WTC11 (cell line): ENCODE measurements around the gene PARP4. TPM values are rescaled to one million over a fixed set of nuclear protein-coding genes. Genes with fewer than 3 reads are reported as not detected.

ENCODE experiments used
- ATAC-seq: fragments of 200-7000 bp; cut with Tn5 transposase; 2 replicates; pipeline ENCODE4 v1.10.0; 2021; ENCODE audit warnings: mild to moderate bottlenecking, moderate library complexity
- CTCF ChIA-PET: fragments of 300-600 bp; sonication (Branson Sonifier 250); formaldehyde crosslinking; loops from one replicate; lab custom pipeline; 2021; ENCODE audit warnings: antibody characterized with exemption; lab: Charles Lee
- POLR2A ChIA-PET: fragments of 350-600 bp; sonication (Branson Sonifier 250); formaldehyde crosslinking; loops from one replicate; lab custom pipeline; 2021; ENCODE audit warnings: antibody characterized with exemption; lab: Charles Lee
- DNase-seq: peaks from one replicate; pipeline ENCODE4 v3.0.0; 2021; ENCODE audit warnings: low spot score
- H3K27ac Mint-ChIP-seq: 2 replicates; pipeline ENCODE4 v1.8.0; 2021; ENCODE audit warnings: mixed read lengths
- H3K27me3 Mint-ChIP-seq: 2 replicates; pipeline ENCODE4 v1.8.0; 2021; ENCODE audit warnings: low read depth, mild to moderate bottlenecking, moderate library complexity, mixed read lengths
- H3K36me3 Mint-ChIP-seq: 2 replicates; pipeline ENCODE4 v1.8.0; 2021; ENCODE audit warnings: mixed read lengths
- H3K4me1 Mint-ChIP-seq: 2 replicates; pipeline ENCODE4 v1.8.0; 2022; ENCODE audit warnings: mixed read lengths
- H3K4me3 Mint-ChIP-seq: 2 replicates; pipeline ENCODE4 v1.8.0; 2021; ENCODE audit warnings: mild to moderate bottlenecking, moderate library complexity, mixed read lengths
- H3K9me3 Mint-ChIP-seq: 2 replicates; pipeline ENCODE4 v1.8.0; 2021; ENCODE audit warnings: mixed read lengths
- CREB1 ChIP-seq: sonication (generic); formaldehyde crosslinking; IDR thresholded peaks from 2 replicates; pipeline ENCODE4 v1.8.0; 2023; ENCODE audit warnings: mild to moderate bottlenecking, missing genetic modification reagents
- CREM ChIP-seq: sonication (generic); formaldehyde crosslinking; IDR thresholded peaks from 2 replicates; pipeline ENCODE4 v1.8.1; 2022; ENCODE audit warnings: mild to moderate bottlenecking, missing genetic modification reagents, moderate library complexity
- ELF4 ChIP-seq: sonication (generic); formaldehyde crosslinking; IDR thresholded peaks from 2 replicates; pipeline ENCODE4 v1.8.1; 2022; ENCODE audit warnings: low read depth, mild to moderate bottlenecking, moderate library complexity, missing genetic modification reagents
- GTF2I ChIP-seq: fragments of 250-450 bp; sonication (Bioruptor Pico); conservative IDR thresholded peaks from 2 replicates; pipeline ENCODE4 v1.4.0; 2021; ENCODE audit warnings: mild to moderate bottlenecking
- HMGXB4 ChIP-seq: sonication (generic); formaldehyde crosslinking; IDR thresholded peaks from 2 replicates; pipeline ENCODE4 v1.8.1; 2023; ENCODE audit warnings: mild to moderate bottlenecking, moderate library complexity, missing genetic modification reagents
- JUN ChIP-seq: sonication (generic); formaldehyde crosslinking; IDR thresholded peaks from 2 replicates; pipeline ENCODE4 v1.8.0; 2023; ENCODE audit warnings: mild to moderate bottlenecking, missing genetic modification reagents
- MYBL2 ChIP-seq: sonication (generic); formaldehyde crosslinking; IDR thresholded peaks from 2 replicates; pipeline ENCODE4 v1.8.1; 2023; ENCODE audit warnings: mild to moderate bottlenecking, moderate library complexity, missing genetic modification reagents
- SMAD4 ChIP-seq: sonication (generic); formaldehyde crosslinking; IDR thresholded peaks from 2 replicates; pipeline ENCODE4 v1.8.0; 2022; ENCODE audit warnings: mild to moderate bottlenecking, missing genetic modification reagents
- SOX15 ChIP-seq: fragments of 250-450 bp; sonication (Bioruptor Pico); IDR thresholded peaks from 2 replicates; pipeline ENCODE4 v1.9.0; 2021; ENCODE audit warnings: mild to moderate bottlenecking
- TEAD1 ChIP-seq: sonication (generic); formaldehyde crosslinking; IDR thresholded peaks from 2 replicates; pipeline ENCODE4 v1.8.0; 2022; ENCODE audit warnings: mild to moderate bottlenecking, missing genetic modification reagents
- ZNF138 ChIP-seq: sonication (generic); formaldehyde crosslinking; conservative IDR thresholded peaks from 2 replicates; pipeline ENCODE4 v1.8.1; 2022; ENCODE audit warnings: mild to moderate bottlenecking, moderate library complexity, missing genetic modification reagents
- ZNF423 ChIP-seq: fragments of 250-450 bp; sonication (Bioruptor Pico); IDR thresholded peaks from 2 replicates; pipeline ENCODE4 v2.1.2; 2022; ENCODE audit warnings: mild to moderate bottlenecking, moderate library complexity
- ZNF671 ChIP-seq: fragments of 250-450 bp; sonication (Bioruptor Pico); IDR thresholded peaks from 2 replicates; pipeline ENCODE4 v1.8.0; 2021; ENCODE audit warnings: mild to moderate bottlenecking
- total RNA-seq: library from RNA; stranded (reverse); gene quantifications from 3 replicates; pipeline ENCODE4 v1.2.3, GENCODE V29; 2021
- TF ChIP-seq, protein P1 (sequence below): sonication (generic); formaldehyde crosslinking; IDR thresholded peaks from 2 replicates; pipeline ENCODE4 v1.8.1; 2023; ENCODE audit warnings: mild to moderate bottlenecking, missing genetic modification reagents, borderline replicate concordance
- TF ChIP-seq, protein P2 (sequence below): sonication (generic); formaldehyde crosslinking; IDR thresholded peaks from 2 replicates; pipeline ENCODE4 v1.8.1; 2023; ENCODE audit warnings: mild to moderate bottlenecking, missing genetic modification reagents
- TF ChIP-seq, protein P3 (sequence below): fragments of 250-450 bp; sonication (Bioruptor Pico); IDR thresholded peaks from 2 replicates; pipeline ENCODE4 v2.1.2; 2022; ENCODE audit warnings: mild to moderate bottlenecking, moderate library complexity

PARP4 gene
- total RNA-seq, 1 experiment from 2014 or later, result 30.7 TPM

- TF ChIP-seq, protein P1, sequence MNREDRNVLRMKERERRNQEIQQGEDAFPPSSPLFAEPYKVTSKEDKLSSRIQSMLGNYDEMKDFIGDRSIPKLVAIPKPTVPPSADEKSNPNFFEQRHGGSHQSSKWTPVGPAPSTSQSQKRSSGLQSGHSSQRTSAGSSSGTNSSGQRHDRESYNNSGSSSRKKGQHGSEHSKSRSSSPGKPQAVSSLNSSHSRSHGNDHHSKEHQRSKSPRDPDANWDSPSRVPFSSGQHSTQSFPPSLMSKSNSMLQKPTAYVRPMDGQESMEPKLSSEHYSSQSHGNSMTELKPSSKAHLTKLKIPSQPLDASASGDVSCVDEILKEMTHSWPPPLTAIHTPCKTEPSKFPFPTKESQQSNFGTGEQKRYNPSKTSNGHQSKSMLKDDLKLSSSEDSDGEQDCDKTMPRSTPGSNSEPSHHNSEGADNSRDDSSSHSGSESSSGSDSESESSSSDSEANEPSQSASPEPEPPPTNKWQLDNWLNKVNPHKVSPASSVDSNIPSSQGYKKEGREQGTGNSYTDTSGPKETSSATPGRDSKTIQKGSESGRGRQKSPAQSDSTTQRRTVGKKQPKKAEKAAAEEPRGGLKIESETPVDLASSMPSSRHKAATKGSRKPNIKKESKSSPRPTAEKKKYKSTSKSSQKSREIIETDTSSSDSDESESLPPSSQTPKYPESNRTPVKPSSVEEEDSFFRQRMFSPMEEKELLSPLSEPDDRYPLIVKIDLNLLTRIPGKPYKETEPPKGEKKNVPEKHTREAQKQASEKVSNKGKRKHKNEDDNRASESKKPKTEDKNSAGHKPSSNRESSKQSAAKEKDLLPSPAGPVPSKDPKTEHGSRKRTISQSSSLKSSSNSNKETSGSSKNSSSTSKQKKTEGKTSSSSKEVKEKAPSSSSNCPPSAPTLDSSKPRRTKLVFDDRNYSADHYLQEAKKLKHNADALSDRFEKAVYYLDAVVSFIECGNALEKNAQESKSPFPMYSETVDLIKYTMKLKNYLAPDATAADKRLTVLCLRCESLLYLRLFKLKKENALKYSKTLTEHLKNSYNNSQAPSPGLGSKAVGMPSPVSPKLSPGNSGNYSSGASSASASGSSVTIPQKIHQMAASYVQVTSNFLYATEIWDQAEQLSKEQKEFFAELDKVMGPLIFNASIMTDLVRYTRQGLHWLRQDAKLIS (CRISPR knock-in tag), result no peak
- TF ChIP-seq GTF2I (CRISPR knock-in tag), result no peak
Measured at GRCh38 chr13:24502533-24503378, 9.8 kb downstream of the PARP4 start (continued).

GRCh38 chr13:24500977-24501376 lies 11.6 kb downstream of the PARP4 start:
- POLR2A ChIA-PET, result no interaction called here
- Mint-ChIP-seq H3K27ac (no peak overlapping the region), H3K9me3 (no peaks in the 10 kb centered on the region), H3K36me3 (peaks cover 18% of the 10 kb centered on the region; the same call in 1 of the 2 replicates), H3K4me3 (no peak overlapping the region), H3K27me3 (no peaks in the 10 kb centered on the region), H3K4me1 (peaks cover 8% of the 10 kb centered on the region)
- ATAC-seq, result no peak
- CTCF ChIA-PET, result no interaction called here
- TF ChIP-seq CREB1 (CRISPR knock-in tag) (no peak), ZNF671 (no peak), ELF4 (CRISPR knock-in tag) (no peak), ZNF138 (CRISPR knock-in tag) (no peak), SMAD4 (CRISPR knock-in tag) (no peak), JUN (no peak), HMGXB4 (CRISPR knock-in tag) (no peak), CREM (CRISPR knock-in tag) (no peak), ZNF423 (CRISPR knock-in tag) (no peak), MYBL2 (CRISPR knock-in tag) (no peak), GTF2I (CRISPR knock-in tag) (no peak), TEAD1 (CRISPR knock-in tag) (no peak), SOX15 (CRISPR knock-in tag) (no peak)
- TF ChIP-seq, protein P2, sequence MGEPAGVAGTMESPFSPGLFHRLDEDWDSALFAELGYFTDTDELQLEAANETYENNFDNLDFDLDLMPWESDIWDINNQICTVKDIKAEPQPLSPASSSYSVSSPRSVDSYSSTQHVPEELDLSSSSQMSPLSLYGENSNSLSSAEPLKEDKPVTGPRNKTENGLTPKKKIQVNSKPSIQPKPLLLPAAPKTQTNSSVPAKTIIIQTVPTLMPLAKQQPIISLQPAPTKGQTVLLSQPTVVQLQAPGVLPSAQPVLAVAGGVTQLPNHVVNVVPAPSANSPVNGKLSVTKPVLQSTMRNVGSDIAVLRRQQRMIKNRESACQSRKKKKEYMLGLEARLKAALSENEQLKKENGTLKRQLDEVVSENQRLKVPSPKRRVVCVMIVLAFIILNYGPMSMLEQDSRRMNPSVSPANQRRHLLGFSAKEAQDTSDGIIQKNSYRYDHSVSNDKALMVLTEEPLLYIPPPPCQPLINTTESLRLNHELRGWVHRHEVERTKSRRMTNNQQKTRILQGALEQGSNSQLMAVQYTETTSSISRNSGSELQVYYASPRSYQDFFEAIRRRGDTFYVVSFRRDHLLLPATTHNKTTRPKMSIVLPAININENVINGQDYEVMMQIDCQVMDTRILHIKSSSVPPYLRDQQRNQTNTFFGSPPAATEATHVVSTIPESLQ (CRISPR knock-in tag), result no peak
- TF ChIP-seq, protein P3, sequence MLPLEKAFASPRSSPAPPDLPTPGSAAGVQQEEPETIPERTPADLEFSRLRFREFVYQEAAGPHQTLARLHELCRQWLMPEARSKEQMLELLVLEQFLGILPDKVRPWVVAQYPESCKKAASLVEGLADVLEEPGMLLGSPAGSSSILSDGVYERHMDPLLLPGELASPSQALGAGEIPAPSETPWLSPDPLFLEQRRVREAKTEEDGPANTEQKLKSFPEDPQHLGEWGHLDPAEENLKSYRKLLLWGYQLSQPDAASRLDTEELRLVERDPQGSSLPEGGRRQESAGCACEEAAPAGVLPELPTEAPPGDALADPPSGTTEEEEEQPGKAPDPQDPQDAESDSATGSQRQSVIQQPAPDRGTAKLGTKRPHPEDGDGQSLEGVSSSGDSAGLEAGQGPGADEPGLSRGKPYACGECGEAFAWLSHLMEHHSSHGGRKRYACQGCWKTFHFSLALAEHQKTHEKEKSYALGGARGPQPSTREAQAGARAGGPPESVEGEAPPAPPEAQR (CRISPR knock-in tag), result no peak
- TF ChIP-seq, all 79 proteins: peak for 0
- DNase-seq, result no peak
